Hematopoietic multipotent progenitor cell treated with erythropoietin and hydrocortisone succinate and interleukin-3 and kit ligand, for 17 days (in vitro differentiated cells): ENCODE results near the gene FBLN1.
"Not testable (repeated sequence)": the region's sequence is repeated elsewhere in the genome, so short reads cannot be mapped to it uniquely, and the experiment has no call there.

ENCODE experiments used
- DNase-seq: peaks from one replicate; pipeline ENCODE4 v3.0.0-alpha.2; 2015; ENCODE audit warnings: low spot score

The FBLN1 gene

DNA sequence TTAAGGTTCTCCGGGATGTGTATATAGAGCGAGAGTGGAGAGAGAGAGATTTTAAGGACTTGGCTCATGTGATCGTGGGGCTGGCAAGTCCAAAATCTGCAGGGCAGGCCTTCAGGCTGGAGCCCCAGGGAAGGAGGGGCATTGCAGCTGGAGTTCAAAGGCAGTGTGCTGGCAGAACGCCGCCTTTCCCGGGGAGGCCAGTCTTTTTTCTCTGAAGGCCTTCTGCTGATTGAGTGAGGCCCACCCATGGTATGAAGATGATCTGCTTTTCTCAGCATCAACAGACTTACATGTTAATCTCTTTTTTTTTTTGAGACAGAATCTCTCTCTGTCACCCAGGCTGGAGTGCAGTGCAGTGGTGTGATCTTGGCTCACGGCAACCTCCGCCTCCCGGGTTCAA lies 25.4 kb downstream of the FBLN1 start:
- no peak for DNase-seq

DNA sequence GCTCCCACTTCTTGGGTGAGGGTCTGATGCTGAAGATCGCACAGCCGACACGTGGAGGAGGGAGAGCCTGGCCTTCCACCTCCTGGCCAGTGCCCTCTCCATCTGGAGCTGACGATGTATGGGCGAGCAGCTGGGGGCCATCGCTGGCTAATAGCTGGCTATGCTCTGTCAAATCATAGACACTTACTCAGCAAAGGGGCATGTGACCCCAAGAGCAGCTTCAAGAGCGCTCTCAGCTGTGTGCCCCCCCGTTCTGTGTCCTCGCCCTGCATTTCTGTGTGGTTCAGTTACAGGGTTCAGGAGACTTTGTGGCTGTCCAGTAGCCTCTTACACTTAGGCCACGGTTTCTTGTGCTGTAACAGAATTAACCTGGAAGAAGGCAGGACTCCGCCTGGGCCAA lies 26.4 kb downstream of the FBLN1 start:
- no peak for DNase-seq

DNA sequence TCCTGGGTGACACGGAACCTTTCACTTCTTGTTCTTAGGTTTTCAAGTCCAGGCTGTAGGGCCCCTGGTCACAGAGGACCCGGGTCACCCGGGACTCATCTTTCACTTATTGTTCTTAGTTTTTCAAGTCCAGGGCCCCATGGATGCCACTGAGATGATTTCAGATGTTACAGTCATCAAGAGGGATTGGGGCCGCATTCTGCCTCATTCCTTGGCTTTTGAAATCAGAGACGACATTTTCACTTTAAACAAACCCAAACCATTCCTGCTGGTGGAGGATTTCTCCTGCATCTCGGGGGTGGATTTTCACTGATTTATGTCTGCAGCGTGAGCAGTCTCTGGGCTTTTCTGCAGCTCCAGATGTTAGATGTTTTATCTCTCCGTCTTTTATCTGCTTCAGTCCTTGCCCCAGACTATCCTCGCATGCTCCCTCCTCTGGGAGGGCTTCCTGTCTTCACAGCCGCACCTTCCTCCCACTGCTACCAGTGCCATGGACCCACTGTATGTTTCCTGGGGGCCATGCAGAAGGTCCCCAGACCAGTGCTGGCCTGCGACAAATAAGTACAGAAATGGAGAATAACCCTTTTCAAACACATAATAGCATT lies 27.4 kb downstream of the FBLN1 start:
- DNase-seq = no peak

DNA sequence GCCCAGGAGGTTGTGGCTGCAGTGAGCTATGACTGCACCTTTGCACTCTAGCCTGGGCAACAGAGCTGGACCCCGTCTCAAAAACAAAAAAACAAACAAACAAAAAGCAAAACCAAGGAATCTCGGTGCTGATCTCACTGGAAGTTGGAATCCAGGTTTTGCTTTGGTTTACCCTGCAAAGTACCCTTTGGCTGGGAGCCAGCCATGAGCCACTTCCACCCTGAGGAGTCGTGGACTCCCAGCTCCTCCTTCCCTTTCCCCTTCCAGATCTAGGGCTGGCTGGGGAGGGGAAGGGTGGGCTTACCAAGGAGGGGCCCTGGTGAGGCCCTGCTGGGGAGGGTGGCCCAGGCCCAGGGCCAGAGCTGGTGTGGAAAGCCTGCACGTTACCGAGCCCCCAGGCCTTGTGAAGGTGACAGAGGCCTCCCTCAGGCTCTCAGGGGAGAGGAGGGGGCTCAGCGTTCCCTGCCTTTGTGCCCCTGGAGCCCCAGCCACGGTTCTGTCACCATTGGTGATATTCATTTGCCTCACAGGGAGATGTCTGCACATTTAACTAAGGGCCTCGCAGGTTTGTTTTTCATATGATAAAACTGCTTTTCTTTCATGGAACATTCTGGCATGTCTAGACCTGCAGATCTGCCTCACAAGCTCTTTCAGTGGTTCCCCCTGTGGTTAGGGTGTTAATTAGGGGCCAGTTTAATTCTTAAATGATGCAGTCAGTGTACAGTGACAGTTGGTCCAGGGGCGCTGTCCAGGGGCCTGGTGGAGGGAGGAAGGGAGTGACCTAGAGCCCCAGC lies 29.0 kb downstream of the FBLN1 start:
- DNase-seq = no peak

DNA sequence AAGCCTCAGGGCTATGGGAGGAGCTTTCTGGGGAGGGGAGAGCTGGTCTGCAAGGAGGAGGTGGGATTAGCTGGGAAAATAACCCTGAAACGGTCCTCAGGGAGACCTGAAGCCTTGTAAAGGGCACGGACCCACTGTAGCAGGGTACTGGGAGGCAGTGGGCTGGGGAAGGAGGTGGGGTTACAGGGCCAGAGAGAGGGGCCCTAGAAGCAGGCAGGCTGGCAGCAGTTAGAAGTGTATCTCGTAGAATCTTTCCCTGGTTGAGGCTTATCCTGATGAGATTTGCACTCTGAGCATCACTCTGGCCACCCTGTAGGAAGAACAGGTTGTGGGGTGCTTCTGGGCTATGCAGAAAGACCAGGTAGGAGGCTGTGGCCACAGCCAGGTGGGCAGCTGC lies 29.6 kb downstream of the FBLN1 start:
- no peak for DNase-seq

DNA sequence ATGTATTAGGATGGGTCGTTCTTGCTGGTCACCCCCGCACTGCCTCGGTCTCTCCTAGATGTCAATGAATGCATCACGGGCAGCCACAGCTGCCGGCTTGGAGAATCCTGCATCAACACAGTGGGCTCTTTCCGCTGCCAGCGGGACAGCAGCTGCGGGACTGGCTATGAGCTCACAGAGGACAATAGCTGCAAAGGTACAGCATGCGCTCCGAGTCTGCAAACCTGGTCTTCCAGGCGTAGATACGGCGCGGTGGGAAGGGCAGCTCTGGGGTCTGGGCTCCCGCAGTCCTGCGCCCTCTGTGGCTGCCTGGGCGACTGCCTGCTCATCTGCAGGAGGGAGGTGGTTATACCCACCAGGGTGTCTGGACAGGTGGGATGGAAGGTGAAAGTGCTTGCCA lies 31.0 kb downstream of the FBLN1 start:
- DNase-seq = no peak

DNA sequence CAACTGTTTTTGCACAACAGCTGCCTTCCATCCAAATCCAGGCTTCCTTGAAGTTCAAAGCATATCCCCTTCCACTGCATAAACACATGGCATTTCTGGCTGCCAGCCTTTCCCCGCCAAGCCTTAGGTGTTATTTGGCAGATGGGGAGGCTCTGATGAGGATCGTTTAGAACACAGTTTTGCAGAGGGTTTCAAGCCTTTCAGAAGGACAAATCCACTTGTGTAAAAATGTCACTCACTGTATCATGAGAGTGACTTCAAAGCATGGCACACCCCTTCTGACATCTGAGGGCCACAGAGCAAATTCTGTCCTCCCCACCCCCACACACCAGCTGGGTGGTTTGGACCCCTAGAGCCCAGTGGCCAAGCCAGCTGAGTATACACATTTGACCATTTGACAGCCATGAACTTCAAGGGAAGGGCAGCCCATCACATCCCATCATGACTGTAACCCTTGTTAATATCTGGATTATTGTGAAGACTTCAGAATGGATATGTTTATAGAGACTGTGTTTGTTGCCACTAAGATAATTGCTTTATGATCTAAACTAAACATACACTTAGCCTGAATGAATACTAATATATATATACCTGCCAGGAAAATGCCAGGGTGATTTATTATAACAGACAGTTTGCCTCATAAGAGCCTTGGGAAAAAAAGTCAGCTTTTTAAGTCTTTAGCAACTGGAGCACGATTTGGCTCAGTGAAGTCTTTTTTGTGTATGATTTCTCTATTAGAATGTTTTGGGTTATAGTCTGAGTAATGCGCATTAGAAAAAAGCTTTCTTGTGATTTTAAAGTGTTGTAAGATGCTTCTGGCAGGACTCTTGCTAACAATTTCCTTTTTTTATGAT lies 31.9 kb downstream of the FBLN1 start:
- no peak for DNase-seq

DNA sequence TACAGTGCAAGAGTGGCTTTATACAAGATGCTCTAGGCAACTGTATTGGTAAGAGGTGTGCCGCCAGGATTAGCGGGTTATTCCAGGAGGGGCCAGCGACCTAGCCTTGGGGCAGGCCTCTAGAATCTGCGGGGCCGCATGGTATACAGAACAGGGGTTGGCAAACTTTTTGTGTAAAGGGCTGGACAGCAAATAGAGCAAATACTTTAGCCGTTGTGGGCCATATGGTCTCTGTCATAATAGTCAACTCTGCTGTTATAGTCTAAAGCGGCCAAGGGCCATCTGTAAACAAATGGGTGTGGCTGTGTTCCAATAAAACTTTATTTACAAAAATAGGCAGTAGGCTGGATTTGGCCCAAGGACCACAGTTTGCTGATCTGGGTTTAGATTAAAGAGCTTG lies 32.6 kb downstream of the FBLN1 start:
- DNase-seq = no peak

DNA sequence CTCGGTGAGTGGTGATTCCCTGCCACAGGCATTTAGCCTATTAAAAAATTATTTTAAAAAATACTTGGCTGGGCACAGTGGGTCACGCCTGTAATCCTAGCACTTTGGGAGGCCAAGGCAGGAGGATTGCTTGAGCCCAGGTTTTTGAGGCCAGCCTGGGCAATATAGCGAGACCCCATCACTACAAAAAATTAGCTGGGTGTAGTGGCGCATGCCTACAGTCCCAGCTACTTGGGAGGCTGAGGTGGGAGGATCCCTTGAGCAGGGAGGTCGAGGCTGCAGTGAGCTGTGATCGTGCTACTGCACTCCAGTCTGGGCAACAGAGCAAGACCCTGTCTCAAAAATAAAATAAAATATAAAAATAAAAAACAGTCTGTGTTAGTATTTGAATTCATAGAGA lies 33.2 kb downstream of the FBLN1 start:
- not testable (repeated sequence) for DNase-seq

DNA sequence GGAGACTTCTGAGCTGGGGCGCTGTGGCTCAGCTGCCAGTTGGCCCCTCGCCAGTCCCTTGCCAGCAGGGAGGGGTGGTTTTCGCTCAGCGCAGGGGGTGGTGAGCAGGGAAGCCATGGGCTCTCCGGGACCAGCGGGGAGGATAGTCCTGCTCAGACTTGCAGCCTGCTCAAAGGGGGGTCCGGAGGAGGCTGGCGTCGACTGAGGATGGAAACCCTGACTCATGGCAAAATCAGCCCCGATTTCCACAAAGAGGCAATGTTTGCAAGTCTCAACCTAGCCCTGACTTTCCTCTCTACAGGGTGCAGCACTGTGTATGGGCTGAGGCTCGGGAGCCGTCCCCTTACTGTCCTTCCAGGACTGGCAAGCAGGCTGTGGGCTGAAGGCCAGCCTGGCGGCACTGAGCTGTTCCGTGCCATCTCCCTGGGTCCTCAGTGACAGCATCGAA lies 35.1 kb downstream of the FBLN1 start:
- DNase-seq = no peak

DNA sequence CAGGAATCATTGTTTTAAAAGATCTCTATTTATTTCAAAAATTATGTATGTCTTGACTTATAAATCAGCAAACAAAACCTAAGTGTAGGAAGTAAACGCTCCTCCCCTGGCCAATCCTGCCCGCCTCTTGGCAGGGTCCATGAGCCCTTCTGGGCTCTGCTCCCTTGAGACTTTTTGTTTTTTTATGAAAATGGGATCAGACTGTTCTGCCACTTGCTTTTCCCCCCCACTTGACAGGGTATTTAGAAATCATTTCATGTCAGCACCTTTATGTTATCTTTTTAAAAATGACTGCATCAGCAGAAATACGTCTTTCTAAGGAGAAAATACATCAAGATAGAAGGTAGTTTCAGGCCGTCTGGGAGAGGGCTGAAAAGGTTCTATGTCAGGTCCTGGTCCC lies 35.6 kb downstream of the FBLN1 start:
- no peak for DNase-seq

DNA sequence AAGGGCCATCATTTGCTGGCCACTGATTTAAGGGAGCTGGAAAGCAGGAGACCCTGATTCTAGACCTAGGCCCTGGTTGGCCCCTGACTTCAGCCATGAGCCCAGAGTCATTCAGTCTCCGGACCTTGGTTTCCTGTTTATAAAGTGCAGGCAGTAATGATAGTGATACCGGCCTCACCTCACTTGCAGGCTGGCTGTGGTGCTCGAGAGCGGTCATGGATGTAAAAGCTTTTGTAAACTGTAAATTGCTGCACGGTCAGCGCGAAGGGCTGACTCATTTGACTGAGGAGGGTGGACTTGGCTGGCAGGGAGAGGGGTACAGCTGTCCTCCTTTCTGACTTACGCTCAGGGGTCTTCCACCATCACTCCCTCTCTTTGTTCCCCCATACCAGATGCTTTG lies 37.4 kb downstream of the FBLN1 start:
- no peak for DNase-seq

DNA sequence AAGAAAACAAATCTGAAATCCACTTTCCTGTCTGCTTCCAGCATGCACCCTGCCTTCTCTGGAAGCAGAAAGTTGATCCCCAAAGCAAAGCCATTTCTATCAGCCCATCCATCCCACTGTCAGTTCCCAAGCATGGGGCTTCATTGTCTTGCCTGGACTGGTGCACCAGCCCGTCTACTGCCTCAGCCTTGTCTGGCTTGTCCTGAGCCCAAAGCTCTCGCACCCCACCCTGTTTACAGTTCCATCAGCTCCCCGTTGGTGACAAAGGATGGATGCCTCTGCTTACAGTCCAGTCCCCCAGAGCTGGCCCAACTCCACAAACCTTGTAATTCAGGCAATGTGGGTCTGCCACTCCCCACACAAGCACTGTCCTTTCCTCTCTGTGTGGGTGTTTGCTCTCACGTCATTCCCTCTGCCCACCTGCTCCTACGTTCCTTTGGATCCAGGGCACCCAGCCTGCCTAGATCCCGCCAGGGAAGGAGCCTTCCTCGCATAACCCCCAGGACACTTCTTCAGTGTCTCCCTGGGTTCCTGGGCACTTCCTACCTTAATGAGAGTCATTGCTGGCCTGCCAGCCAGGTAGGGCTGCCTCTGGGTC lies 38.8 kb downstream of the FBLN1 start:
- DNase-seq = no peak

DNA sequence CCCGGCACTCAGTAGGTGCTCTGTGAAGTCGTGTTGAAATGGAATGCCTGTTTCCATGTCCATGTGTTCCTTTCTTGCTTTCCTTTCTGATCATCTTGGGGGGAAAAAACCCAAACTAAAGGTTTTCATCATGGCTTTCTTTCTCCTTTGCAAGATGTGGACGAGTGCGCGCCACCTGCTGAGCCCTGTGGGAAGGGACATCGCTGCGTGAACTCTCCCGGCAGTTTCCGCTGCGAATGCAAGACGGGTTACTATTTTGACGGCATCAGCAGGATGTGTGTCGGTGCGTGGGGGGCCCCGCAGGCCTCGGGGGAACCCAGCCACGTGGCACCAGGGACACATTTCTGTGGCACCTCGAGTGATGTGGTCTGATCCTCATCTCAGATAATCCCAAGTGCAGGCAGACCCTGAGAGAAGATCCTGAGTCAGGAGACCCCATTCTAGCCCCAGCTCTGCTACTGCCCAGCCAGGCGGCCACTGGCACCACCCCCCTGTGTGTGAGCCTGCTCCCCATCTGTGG lies 39.4 kb downstream of the FBLN1 start:
- no peak for DNase-seq

DNA sequence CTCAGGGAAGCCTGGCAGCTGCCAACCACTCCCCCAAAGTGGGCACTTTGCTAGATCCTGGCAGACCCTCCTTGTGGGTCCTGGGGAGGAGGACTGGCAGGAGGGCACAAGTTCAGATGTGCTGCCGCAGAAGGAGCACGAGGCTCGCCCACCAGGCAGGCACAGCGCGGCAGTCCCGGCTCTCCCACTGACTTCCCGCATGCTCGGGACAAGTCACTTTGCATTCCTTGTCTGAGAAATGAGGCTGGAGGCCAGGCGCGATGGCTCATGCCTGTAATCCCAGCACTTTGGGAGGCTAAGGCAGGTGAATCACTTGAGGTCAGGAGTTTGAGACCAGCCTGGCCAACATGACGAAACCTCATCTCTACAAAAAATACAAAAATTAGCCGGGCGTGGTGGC lies 40.1 kb downstream of the FBLN1 start:
- DNase-seq = not testable (repeated sequence)

DNA sequence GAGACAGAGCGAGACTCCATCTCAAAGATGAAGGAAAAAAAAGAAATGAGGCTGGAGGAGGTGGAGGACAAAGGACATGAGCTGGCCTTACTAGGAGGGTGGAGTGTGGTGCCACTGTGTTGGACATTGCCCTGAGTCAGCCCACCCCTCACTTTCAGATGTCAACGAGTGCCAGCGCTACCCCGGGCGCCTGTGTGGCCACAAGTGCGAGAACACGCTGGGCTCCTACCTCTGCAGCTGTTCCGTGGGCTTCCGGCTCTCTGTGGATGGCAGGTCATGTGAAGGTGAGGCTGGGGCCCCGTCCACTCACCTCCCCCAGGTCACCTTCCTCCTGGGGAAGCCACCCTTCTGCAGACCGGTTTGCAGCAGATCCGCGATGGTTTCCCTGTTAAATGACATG lies 40.6 kb downstream of the FBLN1 start:
- no peak for DNase-seq

DNA sequence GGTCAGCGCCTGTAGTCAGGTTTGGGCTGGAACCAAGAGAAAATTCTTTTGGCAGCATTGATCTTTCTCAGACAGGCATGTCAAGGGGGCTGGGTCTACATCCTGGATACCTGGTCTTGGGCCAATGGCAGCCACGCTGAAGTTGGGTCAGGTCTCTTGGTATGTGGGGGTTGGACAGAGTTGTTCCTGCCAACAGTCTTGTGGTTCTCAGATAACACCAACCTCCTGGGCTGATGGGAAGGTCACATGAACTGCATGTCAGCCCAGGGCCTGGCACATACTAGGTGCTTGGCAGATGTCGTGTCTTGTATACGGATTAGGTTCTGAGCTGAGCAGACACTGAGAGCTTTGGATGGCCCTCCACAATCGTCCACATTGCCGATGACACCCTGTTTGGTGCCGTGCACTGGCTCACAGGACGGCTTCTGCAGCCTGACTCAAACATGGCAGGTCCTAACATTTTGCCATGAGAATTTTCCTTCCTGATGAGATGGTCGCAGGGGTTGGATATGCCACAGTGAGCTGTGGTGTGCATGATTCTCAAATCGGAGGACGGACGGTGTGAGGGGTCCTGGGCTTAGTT lies 42.0 kb downstream of the FBLN1 start:
- DNase-seq = peak; percentile 6

DNA sequence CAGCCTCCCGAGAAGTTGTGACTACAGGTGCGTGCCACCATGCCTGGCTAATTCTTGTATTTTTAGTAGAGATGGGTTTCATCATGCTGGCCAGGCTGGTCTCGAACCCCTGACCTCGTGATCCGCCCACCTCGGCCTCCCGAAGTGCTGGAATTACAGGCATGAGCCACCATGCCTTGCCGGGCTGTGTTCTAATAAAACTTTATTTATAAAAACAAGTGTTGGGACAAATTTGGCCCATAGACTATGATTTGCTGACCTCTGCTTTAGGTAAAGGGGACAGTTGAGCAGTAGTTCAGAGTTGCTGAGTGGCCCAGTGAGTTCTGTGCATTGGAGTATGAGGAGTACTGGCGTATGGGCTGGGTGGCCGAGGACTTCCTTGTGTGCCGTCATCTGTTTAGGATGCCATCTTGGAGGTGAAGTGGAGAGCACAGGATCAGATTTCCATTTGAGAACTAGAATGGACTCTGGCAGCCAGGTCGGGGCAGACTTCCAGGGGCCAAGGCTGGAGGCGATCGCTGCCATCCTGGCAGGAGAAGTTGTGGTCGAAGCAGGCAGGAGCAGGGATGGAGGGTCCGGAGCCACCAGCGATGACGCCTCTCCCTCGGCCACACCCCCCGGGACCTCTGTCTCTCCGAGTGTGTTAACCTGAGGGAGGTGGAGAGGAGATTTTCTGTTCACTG lies 43.8 kb downstream of the FBLN1 start:
- no peak for DNase-seq

DNA sequence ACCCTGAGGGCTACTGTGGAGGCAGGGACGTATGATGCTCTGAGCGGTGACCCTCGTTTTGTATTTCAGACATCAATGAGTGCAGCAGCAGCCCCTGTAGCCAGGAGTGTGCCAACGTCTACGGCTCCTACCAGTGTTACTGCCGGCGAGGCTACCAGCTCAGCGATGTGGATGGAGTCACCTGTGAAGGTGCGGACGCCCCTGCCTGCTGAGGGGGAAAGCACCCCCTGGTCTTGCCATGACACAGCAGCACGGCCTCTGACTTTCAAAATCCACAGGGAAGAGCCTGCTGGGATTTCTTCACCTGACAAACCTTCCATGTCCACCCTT lies 44.3 kb downstream of the FBLN1 start:
- DNase-seq = no peak

DNA sequence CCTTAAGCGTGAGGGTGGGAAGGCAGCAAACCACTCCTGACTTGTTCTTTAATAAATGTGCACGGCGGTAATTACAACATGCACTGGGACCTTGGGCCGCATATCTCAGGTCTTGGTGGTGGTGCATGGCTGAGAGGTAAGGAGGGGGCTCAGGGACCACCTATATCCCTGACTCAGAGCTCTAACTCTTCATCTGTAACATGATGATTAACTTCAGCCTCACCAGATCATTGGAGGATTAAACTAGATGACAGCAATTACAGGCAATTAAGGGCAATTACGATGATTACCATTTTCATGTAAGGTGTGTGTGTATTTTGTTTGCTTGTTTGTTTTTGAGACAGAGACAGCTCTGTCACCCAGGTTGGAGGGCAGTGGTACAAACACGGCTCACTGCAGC lies 45.0 kb downstream of the FBLN1 start:
- DNase-seq = no peak

DNA sequence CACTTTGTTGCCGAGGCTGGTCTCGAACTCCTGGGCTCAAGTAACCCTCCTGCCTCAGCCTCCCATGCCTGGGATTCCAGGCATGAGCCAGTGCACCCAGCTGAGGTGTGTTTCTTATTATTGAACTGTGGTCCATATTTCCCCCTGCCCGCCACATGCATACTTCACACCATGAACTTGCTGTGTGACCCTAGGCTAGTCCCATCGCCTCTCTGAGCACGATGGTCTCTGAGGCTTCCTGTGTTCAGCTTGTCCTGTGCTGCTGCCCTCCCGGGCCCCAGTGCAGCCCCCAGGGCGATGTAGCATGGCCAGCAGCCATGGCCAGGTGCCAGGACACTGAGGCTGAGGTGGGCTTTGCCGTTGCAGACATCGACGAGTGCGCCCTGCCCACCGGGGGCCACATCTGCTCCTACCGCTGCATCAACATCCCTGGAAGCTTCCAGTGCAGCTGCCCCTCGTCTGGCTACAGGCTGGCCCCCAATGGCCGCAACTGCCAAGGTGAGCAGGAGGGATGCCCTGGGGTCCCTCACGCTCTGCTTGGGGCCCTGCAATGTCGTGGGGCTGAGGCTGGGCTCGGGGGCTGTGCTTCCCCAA lies 45.7 kb downstream of the FBLN1 start:
- no peak for DNase-seq
